Pons (tissue), 1 donor: ENCODE data around the gene GRM7.

Source experiments
- DNase-seq: peaks from one replicate; pipeline ENCODE4 v3.0.0-alpha.2; 2016; ENCODE audit warnings: low spot score

Gene GRM7

DNA sequence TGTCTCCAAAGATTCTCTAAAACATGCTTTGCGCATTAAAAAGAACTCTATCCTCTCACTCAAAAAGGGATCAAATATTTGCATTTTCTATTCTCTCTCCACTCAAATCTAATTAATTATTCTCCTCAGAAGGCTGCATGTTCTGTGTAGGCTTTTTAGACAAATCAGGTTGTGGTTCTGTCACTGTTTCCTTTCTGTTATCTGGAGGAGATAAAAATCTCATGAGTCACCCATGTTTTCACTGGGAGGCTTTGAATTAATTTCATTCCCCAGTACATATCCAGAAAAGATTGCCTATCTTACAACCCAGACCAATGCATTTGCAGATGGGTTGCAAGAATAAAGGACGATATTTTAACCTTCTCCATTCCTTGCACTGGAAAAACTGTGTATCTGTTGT, 446.5 kb downstream of the GRM7 start:
- DNase-seq = no peak

DNA sequence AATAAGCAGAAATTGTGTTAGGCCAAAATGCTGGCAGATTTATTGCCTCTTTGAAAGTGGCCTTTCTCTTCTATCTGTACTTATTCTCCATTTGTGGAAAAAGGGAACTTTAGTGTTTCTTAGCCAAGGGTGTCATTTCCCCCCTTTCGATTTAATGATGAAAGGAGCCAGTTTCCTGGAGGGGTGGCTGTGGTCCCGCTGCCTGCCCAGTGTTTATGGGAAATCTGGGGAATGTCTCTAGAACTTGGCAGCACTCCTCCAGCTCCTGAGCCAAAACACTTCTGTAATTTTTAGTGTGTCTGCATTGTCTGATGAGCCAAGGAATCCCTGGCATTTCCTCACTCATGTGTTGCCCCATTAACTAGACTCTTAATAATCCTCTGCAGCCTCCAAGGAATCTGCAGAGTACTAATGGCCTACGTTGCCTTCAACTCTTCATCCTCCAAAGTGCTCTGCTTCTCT, 448.8 kb downstream of the GRM7 start:
- peak; percentile 52 for DNase-seq

- no peak for DNase-seq
Observed at GRCh38 chr3:7315037-7315436, 454.1 kb downstream of the GRM7 start.

GRCh38 chr3:7322957-7323669, 462.2 kb downstream of the GRM7 start:
- no peak for DNase-seq

- DNase-seq = no peak
Observed at GRCh38 chr3:7328339-7328738, 467.4 kb downstream of the GRM7 start.

GRCh38 chr3:7332696-7333095, 471.8 kb downstream of the GRM7 start:
- no peak for DNase-seq

- no peak for DNase-seq
Observed at GRCh38 chr3:7333125-7333524, 472.2 kb downstream of the GRM7 start.

DNA sequence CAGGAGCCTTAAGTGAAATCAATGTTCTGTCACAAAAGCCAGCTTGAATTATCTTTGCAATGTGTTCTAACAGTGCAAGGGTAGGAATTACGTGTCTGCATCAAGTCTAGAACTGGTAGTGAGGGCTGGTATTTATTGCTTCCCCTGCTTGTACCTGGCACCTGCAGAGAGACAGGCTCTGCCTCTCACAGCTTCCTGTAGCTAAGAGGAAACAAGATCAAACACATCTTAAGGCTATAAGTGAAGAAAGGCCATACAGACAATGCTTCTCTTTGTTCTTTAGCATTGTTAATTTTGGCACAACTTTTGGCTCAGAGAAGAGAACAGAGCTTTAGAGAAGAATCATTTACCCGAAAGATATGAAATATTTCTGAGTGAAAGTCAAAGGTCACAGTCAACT, 479.9 kb downstream of the GRM7 start:
- DNase-seq = no peak

- DNase-seq = no peak
Observed at GRCh38 chr3:7346364-7346763, 485.4 kb downstream of the GRM7 start.

DNA sequence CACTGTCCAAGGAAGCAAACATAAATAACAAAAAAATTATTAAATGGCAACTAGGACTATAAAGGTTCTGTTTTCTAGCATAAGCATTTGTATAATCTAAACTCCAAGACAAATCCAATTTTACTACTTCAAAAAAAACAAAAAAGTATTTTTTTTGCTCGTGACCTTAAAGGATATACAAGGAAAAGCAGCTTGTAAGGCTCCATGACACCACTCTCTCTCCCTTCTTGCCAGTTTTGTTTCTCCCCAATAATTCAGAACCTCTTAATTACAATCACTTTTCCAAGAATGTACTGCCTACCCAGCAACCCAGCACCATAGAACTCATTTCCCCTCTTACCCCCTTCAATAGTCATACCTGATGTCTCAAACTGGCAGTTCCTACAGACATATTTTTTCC, 496.2 kb downstream of the GRM7 start:
- no peak for DNase-seq

DNA sequence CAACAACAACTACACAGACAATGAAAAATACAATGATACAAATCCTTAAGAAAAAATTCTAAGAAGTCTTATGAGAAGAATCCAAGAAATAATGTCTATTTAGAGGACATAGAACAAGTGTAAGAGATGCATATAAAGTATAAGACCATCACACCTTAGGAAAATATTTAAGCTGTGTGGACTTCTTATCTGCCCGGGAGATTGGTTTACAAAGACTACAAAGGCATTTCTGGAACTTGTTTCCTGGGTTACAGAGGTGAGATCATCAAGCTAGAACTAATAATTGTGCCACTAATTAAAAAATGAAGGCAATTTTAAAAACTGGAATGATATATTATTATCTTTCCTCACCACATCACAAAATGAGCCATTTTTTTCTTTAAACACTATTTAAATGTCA, 507.1 kb downstream of the GRM7 start:
- no peak for DNase-seq

DNA sequence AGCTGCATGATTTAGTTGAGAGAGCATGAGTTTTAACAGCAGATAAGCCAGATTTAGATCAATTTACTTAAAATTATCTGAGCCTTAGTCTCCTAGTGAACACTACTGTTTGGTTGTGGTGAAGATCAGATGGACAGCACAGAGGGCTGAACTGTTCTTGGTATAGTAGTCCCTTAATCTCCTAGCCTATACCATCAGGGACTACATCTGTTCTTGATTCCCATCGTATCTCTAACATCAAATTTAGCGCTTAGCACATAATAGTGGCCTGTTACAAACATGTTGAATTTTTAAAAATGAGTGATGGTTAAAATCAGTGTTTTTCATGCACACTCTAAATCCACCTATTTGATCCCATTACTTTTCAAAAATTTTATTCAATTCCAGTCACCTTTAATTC, 507.7 kb downstream of the GRM7 start:
- no peak for DNase-seq

DNA sequence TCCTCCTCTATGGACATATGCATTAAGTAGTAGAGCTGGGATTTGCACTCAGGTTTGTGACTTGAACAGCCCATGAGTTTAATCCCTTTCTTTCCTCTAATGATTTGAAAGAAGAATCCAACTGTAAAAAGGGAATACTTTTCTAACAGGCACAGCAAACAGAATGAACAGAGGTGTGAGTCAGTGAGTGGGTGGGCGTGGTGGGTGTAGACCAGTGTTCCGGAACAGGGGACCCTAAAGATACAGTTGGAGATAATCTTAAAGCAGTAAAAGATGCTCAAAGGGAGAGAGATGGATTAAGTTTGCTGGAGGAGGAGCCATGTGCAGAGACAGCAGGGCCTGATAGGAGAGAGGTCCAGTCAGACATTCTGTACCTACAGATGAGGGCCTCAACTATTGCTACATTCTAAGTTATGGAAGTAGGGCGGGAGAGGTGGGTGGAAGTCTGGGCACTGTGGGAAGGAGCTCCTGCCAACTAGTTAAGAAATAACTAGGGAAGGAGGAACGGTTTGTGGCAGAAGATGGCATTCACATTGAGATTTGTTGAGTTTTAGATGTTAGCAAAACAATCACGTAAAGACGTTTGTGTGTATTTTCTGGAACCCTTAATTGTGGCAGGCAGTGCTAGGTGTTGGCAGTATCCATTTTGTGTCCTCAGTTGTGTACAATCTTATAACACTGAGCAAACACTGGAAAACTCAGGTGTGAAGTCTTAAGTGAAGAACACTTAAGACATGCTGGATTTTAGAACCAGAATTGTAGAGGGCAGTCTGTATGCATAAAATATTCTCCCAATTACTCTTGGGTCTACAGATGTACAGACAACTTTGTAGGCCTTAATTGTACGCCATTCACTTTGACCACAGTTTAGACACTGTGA, 511.0 kb downstream of the GRM7 start:
- no peak for DNase-seq

GRCh38 chr3:7377103-7377502, 516.2 kb downstream of the GRM7 start:
- DNase-seq = no peak

DNA sequence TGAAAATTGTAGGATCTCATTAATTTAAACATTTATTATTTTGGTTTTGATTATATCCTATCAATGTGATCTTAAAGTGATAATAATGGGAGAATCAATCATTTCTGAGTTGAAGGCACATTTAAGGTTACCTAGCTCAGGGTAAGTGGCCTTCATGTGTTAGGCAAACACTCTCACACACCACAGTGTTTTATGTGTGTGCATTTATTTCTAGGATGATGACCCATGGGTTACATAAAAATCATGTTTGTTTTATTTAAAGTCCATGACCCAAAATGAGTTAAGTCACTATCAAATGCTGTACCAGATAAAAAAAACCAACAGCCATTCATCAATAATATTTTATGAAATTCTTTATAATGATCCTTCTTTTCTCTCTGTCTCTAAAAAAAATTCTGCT, 520.8 kb downstream of the GRM7 start:
- no peak for DNase-seq

DNA sequence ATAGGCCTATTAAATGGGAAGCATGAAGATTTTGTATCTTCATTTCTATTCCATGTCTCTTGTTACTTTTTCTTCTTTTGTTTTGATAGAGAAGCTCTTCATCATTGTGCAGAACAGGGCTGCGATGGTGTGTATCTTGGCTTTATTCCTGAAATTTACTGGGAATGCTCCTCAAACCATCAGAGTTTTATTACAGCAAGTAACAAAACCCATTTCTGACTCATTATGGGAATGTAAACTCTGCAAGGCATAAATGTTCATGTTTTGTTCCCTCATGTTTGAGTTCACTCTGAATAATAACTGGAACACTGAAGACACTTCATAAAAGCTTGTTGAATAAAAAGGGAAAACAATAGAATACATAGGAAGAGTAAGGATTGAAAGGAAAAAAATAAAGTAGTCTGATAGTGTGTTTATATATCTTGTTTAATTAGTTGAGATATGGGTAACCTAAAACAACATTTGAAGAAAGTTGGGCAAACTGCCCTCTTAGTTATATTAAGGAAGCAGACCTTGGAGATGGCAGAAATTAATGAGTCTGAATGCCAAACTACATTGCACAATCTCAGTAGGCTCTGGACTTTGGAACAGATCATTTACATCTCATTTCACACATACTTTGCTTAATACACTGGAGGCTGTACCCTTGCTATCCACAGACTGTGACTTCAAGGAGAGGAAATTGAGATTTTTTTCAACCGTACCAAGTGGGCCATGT, 521.5 kb downstream of the GRM7 start:
- no peak for DNase-seq

DNA sequence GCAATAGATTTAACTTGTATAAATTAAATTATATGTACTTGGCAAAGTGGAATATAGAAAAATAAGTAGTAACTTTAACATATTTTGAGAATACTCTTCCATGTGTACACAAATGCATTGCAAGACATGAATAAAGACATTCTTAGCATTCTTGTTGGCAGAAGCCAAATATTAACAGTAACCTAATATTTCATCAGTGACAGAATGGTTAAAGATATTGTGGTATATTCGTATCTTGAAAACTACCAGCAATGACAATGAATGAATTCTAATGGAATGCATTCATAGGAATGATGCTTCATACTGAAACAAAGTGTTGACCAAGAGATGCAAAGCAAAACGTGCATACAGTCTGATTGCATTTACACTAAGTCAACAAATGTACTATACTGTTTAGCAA, 524.7 kb downstream of the GRM7 start:
- no peak for DNase-seq

DNA sequence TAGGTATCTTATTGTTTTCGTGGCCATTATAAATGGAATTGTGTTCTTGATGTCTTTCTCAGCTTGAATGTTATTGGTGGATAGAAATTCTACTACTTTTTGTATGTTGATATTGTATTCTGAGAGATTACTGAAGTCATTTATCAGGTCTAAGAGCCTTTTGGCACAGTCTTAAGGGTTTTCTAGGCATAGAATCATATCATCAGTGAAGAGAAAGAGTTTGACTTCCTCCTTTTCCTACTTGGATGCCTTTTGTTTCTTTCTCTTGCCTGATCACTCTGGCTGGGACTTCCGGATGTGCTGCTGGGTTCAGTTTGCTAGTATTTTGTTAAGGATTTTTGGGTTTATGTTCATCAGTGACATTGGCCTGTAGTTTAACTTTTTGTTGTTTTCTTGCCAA, 527.1 kb downstream of the GRM7 start:
- no peak for DNase-seq

- no peak for DNase-seq
Observed at GRCh38 chr3:7392206-7392605, 531.3 kb downstream of the GRM7 start.

DNA sequence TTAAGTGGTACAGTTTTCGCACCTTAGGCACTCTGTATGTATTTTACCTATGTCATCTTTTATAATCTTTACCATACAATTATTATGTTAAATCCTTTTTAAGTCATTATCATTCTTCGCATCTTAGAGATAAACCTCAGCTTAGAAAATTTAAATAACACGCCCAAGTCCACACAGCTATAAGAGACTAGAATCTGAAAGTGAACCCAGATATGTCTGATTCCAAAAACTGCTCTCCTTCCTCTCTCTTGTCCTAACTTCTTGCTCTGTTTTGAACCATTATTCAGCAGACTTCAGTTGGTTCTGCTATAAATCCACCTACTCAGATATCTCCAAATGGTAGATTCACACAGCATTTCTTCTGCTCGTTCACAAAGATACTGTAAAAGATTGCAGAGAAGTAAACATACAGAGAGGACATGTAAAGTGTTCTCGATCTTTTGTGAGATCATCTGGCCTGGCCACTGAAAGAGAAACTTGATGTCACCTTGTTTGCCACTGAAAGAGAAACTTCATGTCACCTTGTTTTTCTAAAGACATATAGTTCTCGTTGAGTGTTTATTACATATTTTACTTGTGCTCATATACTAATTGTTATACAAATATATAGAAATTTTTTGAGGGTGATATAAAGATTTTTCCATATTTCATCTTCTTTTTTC, 533.2 kb downstream of the GRM7 start:
- no peak for DNase-seq

DNA sequence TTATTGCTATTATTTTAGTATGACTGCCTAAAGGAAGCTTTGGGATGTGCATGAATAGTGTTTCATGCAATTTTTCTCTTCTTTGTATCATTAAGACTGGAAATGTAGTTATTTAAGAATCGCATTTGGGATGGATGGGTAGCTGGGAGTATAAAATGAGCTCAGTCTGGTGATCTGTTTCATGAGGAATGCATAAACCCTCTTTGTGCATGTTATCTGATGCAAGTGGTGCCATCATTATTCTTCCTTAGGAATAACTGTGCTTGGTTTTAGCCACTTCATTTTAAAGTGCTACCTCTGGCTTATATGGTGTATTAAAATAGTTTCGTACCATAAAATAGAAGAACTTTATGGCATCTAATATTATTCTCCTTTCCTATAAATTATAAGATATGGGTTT, 535.6 kb downstream of the GRM7 start:
- no peak for DNase-seq

GRCh38 chr3:7397097-7397496, 536.2 kb downstream of the GRM7 start:
- DNase-seq = no peak
